Endothelial cell (in vitro differentiated cells): ENCODE results near the gene AUNIP. TPM values are rescaled to one million over a fixed set of nuclear protein-coding genes. Genes with fewer than 3 reads are reported as not detected.

Source experiments
- DNase-seq: peaks from one replicate; pipeline ENCODE4 v3.0.0; 2021; ENCODE audit warnings: low spot score
- H3K27ac Mint-ChIP-seq: one replicate; pipeline ENCODE4 v1.8.0; 2021; ENCODE audit warnings: mixed read lengths, inconsistent platforms; ENCODE audit not compliant: unreplicated experiment
- H3K27me3 Mint-ChIP-seq: one replicate; pipeline ENCODE4 v1.8.0; 2021; ENCODE audit warnings: mild to moderate bottlenecking, moderate library complexity, mixed read lengths, inconsistent platforms; ENCODE audit not compliant: unreplicated experiment
- H3K36me3 Mint-ChIP-seq: one replicate; pipeline ENCODE4 v1.8.0; 2021; ENCODE audit warnings: mild to moderate bottlenecking, low read depth, mixed read lengths, inconsistent platforms; ENCODE audit not compliant: unreplicated experiment
- H3K4me1 Mint-ChIP-seq: one replicate; pipeline ENCODE4 v1.8.0; 2021; ENCODE audit warnings: mild to moderate bottlenecking, mixed read lengths, inconsistent platforms; ENCODE audit not compliant: unreplicated experiment
- H3K4me3 Mint-ChIP-seq: one replicate; pipeline ENCODE4 v1.8.0; 2021; ENCODE audit warnings: mild to moderate bottlenecking, mixed read lengths, inconsistent platforms; ENCODE audit not compliant: unreplicated experiment
- H3K9me3 Mint-ChIP-seq: one replicate; pipeline ENCODE4 v1.8.0; 2021; ENCODE audit warnings: mixed read lengths, inconsistent platforms; ENCODE audit not compliant: unreplicated experiment
- total RNA-seq: library from RNA; stranded (reverse); fragmentation: NEBNext Ultra II Directional; extraction: Animal tissue kit (Norgen Biotek cat#: 25700); gene quantifications from one replicate; pipeline ENCODE4 v1.2.1, GENCODE V29; 2021; ENCODE audit not compliant: unreplicated experiment
- TF ChIP-seq, protein P1 (sequence below): fragments of 200-600 bp; sonication (generic); IDR thresholded peaks from one replicate; pipeline ENCODE4 v1.5.0; 2021; ENCODE audit warnings: antibody characterized with exemption; ENCODE audit not compliant: unreplicated experiment

AUNIP gene
- total RNA-seq, 1 donor from 2014 or later = 3.3 TPM

DNA sequence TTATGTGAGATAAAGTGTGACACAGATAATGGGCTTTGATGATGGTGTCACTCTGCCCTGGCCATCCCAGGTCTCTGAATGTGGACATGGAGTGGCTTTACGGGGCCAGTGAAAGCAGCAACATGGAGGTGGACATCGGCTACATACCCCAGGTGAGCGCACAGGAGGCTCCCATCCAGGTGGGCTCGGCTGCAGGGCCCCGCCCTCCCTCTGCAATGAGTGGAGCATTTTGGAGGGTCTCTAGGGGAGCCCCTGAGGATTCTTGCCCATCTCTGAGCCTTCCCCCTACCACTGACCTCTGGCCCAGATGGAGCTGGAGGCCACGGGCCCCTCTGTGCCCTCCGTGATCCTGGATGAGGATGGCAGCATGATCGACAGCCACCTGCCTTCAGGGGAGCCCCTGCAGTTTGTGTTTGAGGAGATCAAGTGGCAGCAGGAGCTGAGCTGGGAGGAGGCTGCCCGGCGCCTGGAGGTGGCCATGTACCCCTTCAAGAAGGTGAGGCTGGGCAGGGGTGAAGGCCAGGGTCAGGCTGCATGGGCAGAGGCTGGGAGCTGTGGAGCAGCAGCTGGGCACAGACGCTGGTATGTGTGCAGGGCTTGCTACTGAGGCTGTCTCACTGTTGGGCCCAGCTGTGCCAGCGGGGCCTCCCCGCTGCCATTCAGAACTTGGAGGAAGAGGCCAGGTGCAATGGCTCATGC, 47.7 kb downstream of the AUNIP start:
- H3K4me3 Mint-ChIP-seq = no peak overlapping the region

DNA sequence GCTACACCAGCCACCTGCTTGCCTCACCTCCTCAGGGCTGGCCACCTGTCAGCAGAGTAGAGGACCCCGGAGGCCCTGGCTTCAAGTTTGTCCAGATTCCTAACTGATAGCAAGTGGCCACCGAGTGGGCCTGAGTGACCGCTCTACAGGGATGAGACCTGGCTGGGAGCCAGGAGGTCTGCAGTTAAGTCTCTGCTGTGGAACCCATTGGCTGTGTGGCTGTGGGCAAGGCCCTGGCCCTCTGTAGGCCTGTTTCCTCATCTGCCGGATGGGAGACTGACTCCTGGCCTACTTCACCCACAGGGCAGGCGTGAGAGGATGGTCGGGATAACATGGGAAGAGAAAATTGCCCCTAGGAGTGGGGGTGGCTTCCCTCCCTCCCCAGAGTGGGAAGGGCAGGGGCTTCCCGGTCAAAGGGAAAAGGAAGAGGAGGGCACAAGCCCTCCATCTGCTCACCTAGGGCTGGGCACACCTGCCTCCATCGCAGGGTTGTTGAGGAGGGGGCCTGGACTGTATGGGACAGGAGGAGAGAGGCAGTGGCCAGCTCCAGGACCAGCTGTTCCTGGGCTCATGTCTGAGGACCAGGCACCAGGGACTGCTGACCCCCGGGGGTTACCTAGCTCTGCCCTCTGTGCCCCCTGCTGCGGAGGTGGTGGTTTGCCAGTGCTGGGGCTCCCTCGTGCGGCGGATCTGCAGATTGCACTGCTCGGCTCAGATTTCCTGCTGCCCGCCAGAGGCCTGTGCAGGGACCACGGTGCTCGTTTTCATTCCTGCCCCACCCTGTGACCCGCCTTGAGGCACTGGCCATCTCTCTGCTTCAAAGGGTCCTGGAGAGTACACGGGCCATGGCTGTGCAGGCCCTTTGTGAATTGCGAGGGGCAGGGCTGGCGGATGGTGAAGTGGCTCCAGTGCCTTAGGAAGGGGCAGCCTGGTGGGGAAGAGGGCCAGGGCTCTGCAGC, 48.6 kb downstream of the AUNIP start:
- TF ChIP-seq, protein P1, sequence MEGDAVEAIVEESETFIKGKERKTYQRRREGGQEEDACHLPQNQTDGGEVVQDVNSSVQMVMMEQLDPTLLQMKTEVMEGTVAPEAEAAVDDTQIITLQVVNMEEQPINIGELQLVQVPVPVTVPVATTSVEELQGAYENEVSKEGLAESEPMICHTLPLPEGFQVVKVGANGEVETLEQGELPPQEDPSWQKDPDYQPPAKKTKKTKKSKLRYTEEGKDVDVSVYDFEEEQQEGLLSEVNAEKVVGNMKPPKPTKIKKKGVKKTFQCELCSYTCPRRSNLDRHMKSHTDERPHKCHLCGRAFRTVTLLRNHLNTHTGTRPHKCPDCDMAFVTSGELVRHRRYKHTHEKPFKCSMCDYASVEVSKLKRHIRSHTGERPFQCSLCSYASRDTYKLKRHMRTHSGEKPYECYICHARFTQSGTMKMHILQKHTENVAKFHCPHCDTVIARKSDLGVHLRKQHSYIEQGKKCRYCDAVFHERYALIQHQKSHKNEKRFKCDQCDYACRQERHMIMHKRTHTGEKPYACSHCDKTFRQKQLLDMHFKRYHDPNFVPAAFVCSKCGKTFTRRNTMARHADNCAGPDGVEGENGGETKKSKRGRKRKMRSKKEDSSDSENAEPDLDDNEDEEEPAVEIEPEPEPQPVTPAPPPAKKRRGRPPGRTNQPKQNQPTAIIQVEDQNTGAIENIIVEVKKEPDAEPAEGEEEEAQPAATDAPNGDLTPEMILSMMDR = peak; percentile 81
- Mint-ChIP-seq H3K4me3 (no peak overlapping the region), H3K9me3 (no peaks in the 10 kb centered on the region), H3K27me3 (no peaks in the 10 kb centered on the region), H3K4me1 (peaks cover 6% of the 10 kb centered on the region), H3K27ac (no peak overlapping the region), H3K36me3 (peaks cover 30% of the 10 kb centered on the region)
- DNase-seq = peak; percentile 87

More for the DNA sequence above, 47.7 kb downstream of the AUNIP start:
- DNase-seq = no peak
- Mint-ChIP-seq H3K36me3 (peaks cover 23% of the 10 kb centered on the region), H3K27ac (no peak overlapping the region), H3K9me3 (no peaks in the 10 kb centered on the region), H3K27me3 (peaks cover 1% of the 10 kb centered on the region), H3K4me1 (no peaks in the 10 kb centered on the region)
- TF ChIP-seq, protein P1 = no peak

DNA sequence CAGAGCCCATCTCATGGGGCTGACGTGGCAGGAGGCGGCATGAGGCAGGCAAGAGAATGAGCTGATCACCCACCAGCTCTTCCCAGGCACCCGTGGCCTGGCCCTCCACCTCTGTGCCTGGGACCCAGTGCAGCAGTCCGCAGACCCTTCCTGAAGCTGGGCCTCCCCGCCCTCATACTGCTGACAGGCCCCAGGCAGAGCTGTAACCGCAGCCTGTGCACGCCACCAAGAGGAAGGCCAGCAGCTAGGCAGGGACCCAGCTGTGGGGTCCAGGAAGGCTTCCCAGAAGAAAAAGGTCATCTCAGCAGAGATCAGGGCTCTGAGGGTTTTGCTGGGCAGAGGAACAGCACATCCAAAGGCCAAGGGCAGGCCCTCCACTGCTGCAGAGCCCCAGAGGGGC, 49.3 kb downstream of the AUNIP start:
- H3K9me3 Mint-ChIP-seq = no peaks in the 10 kb centered on the region
- peaks cover 1% of the 10 kb centered on the region for H3K27me3 Mint-ChIP-seq
- no peak for DNase-seq
- no peak overlapping the region for H3K4me3 Mint-ChIP-seq
- H3K4me1 Mint-ChIP-seq = peaks cover 12% of the 10 kb centered on the region
- no peak overlapping the region for H3K27ac Mint-ChIP-seq
- H3K36me3 Mint-ChIP-seq = peaks cover 28% of the 10 kb centered on the region
- TF ChIP-seq, protein P1 = no peak

DNA sequence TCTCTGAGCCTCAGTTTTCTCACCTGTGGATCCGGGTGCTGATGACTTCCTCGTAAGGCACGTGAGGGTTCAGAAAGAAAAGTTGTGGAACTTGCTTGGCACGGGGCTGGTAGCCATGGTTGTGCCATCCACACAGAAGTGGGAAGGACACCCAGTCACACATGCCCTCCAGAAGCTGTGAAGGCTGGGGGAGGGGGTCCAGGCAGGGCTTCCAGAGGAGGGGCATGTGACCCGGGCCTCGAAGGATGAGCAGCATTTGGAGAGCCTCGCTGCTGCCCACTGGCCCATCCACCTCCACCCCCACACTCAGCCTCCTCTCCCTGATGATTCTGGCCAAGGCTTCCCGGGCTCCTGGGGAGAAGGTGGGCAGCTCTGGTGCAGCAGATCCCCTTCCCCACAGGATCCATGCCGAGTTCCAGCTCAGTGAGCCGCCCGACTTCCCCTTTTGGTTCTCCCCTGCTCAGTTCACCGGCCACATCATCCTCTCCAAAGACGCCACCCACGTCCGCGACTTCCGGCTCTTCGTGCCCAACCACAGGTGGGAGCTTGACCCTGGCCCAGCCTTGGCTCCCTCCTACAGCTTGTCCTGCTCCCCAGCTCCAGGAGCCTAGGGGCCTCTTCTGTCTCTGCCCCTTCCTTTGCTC, 49.9 kb downstream of the AUNIP start:
- H3K27me3 Mint-ChIP-seq = peaks cover 3% of the 10 kb centered on the region
- peaks cover 16% of the 10 kb centered on the region for H3K4me1 Mint-ChIP-seq
- no peak overlapping the region for H3K4me3 Mint-ChIP-seq
- no peak overlapping the region for H3K27ac Mint-ChIP-seq
- DNase-seq = no peak
- TF ChIP-seq, protein P1 = no peak
- H3K9me3 Mint-ChIP-seq = no peaks in the 10 kb centered on the region
- peaks cover 25% of the 10 kb centered on the region for H3K36me3 Mint-ChIP-seq
